ENCODE results near the gene TGFB2. TPM values are rescaled to one million over a fixed set of nuclear protein-coding genes. Genes with fewer than 3 reads are reported as not detected.
A peak's percentile ranks its signal among the peaks of the same experiment; 100 is the strongest.

TGFB2 gene
- total RNA-seq, 1 donor from 2014 or later: 0.44 TPM

- ATAC-seq: no peak
Observed at GRCh38 chr1:218429301-218429700, 84.2 kb downstream of the TGFB2 start.

GRCh38 chr1:218430346-218430745 is 85.2 kb downstream of the TGFB2 start:
- ATAC-seq: no peak

DNA sequence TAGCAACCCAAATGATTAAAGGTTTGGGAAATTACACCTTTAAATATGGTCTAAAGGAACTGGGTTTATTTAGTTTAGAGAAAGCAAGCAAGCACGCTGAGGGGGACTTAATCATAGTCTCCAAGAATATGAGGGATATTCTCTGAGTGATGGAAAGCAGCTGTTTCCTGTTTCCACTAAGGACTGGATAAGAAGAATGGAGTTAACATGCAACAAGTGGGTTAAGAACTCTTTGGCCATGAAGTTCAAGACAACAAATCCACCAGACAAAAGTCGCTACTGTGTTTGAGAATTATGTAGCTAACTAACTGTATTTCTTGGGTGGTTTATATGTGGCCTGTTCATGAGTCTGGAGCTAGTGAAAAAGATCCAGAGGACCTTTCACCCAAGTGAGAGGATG is 85.7 kb downstream of the TGFB2 start:
- no peak for ATAC-seq

DNA sequence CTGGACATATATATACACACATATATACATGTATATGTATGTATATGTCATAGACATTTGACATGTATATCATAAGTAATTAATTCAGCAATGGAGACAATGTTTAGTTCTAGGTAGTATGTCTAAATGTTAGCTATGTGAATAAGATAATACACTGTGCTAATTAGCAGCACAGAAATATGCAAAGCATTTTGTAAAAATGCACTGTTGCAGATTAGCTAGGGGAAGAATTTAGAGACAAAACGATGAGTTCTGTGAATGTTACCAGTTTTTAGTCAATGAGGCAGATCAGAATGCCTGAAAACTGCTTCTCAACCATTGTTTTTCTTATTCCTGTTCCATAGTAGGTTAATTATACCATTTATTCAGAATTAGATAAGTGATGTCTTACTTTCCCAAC is 86.3 kb downstream of the TGFB2 start:
- no peak for ATAC-seq

DNA sequence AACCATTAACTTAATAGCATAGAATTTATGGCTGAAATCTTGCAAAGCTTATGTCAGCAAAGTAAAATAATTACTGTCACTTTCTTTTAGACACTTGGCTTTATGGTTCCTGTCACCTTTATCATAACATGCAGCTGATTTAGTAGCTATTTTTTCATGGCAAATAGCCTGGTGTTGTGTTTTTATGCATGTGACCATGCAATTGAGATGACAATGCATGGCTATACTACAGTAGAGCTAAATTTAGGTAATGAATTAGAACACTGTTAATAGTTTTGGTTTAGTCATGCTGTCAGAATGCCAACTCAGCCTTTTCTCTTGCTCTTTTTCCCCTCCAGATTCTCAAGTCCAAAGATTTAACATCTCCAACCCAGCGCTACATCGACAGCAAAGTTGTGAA is 88.6 kb downstream of the TGFB2 start:
- ATAC-seq: no peak

- no peak for ATAC-seq
Observed at GRCh38 chr1:218435528-218435927, 90.4 kb downstream of the TGFB2 start.

GRCh38 chr1:218436346-218436745 is 91.2 kb downstream of the TGFB2 start:
- ATAC-seq: no peak

DNA sequence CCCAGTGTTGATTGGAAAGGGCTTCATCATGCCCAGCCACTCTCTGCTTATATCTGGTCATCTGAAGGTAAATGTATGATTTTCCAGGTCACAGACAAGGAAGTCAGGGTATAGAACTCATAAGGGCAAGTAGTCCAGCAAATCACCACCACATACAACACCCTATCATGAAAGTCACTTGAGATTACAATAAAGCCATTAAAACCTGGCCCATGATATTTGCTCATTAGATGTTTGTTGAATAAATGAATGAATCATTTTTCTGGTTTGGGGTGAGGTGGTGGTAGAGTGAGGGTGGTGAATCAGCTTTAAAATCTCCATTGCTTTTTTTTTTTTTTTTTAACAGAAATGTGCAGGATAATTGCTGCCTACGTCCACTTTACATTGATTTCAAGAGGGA is 91.9 kb downstream of the TGFB2 start:
- no peak for ATAC-seq

DNA sequence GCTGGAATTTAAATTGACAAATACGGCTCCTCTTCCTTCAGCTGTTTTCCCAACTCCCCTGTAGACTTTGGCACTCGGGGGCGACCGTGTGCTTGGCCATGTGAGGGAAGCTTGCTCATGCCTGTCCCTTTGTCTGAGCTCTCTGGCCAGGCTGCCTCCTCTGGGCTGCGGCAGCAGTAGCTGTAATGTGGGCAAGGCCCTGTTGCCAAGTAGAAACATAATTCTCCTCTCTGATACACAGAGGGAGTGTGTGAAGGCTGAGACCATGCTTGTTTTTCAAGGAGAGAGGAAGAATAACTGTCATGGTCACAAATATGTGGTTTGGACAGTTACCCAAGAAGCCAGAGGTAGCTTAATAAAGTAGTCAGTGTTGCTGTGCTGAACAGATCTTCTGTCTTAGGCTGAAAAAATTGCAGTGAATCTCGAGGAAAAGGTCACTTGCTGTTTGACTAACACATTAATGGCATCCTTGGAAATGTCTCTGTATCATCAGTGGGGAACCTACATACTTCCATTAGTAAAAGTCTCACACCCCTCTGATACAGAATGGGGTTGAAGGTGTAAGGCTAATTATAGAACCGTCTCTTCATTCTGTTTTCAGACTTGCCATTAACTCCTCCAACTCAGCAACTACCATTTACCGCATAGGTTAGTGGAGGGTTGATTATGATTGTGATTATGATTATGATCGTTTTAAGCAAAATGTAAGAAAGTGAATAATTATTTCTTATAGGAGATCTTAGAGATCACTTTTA is 94.6 kb downstream of the TGFB2 start:
- no peak for ATAC-seq

DNA sequence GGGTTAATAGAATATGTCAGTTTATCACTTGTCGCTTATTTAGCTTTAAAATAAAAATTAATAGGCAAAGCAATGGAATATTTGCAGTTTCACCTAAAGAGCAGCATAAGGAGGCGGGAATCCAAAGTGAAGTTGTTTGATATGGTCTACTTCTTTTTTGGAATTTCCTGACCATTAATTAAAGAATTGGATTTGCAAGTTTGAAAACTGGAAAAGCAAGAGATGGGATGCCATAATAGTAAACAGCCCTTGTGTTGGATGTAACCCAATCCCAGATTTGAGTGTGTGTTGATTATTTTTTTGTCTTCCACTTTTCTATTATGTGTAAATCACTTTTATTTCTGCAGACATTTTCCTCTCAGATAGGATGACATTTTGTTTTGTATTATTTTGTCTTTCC is 98.1 kb downstream of the TGFB2 start:
- no peak for ATAC-seq

GRCh38 chr1:218444173-218444572 is 99.0 kb downstream of the TGFB2 start:
- no peak for ATAC-seq

DNA sequence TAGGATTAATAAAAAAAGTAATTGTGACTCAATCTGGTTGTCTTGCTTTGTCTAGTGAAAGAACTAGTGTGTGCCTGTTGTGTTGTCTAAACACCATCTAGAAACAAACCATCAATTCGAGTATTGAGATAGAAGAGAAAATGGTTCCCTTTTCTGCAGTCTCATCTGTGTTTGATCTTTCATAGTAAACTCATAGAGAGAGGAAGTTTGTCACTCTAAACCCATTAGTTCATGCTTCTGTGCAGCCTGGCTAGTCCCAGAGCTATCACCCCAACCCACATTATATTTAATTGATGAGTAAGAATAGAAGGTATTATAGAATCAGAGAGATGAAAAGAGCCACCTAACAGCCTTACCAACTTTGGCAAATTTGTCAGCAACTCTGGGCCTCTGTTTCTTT is 99.5 kb downstream of the TGFB2 start:
- ATAC-seq: no peak

- ATAC-seq: no peak
Observed at GRCh38 chr1:218447010-218447689, 102.0 kb downstream of the TGFB2 start.

DNA sequence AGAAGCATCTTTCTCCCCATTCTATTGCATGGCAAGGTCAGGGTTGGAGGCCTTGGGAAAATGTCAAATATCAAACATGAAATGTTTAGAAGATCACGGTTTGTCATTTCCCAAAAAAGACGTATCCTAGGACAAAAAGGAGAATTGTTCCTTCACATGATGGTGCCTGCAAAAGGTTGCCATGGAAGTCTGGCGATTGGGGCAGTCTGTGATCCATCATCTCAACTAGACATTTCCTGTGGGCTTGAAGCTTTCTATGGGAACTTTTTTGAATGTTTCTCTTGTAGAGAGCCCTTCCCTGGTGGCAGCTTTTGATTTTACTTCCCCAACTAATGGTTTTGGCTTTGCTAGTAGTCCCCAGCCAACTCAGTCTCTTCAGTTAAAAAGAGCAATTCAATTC is 106.3 kb downstream of the TGFB2 start:
- no peak for ATAC-seq

GRCh38 chr1:218454700-218455282 is 109.7 kb downstream of the TGFB2 start:
- ATAC-seq: no peak

- ATAC-seq: no peak
Observed at GRCh38 chr1:218456444-218456843, 111.3 kb downstream of the TGFB2 start.

DNA sequence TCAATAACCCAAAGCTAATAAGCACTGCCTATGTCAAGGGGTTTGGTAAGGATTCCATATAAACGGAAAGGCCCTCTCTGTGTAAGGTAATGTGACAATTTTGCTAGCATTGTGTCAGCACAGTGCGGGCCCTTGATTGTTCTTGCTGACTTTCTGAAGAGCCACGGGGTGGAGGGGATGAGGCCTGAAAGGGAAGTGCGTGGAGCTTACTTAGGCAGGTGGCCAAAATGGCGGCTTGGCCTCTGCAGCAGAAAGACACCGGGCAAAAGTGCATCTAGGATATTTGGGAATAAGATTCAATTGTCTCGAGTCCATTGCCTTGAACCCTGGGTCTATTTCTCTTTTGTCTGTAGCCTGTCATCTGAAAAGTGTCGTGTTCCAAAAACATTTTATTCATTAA is 114.3 kb downstream of the TGFB2 start:
- no peak for ATAC-seq

GRCh38 chr1:218459878-218460711 is 115.0 kb downstream of the TGFB2 start:
- peak; percentile 85 for ATAC-seq

GRCh38 chr1:218461351-218461750 is 116.2 kb downstream of the TGFB2 start:
- no peak for ATAC-seq

- no peak for ATAC-seq
Observed at GRCh38 chr1:218462116-218462515, 117.0 kb downstream of the TGFB2 start.

DNA sequence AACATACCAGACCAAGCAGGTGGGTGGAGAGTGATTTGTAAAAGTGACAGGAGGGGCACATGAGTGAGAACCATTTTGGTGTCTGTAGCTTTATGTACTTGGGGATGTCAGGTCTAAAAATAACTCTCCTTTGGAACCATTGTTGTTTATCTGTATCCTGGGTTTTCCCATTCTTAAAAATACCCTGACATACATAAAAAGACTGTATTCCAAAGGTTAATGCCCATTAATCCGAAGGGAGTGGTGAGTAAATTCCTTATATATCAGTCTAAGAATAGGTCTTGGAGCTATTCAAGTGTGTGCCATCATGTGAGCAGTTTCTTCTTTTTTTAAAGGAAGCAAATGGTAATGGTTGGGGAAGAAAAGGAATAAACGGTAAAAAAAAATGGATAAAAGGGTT is 117.5 kb downstream of the TGFB2 start:
- ATAC-seq: no peak

DNA sequence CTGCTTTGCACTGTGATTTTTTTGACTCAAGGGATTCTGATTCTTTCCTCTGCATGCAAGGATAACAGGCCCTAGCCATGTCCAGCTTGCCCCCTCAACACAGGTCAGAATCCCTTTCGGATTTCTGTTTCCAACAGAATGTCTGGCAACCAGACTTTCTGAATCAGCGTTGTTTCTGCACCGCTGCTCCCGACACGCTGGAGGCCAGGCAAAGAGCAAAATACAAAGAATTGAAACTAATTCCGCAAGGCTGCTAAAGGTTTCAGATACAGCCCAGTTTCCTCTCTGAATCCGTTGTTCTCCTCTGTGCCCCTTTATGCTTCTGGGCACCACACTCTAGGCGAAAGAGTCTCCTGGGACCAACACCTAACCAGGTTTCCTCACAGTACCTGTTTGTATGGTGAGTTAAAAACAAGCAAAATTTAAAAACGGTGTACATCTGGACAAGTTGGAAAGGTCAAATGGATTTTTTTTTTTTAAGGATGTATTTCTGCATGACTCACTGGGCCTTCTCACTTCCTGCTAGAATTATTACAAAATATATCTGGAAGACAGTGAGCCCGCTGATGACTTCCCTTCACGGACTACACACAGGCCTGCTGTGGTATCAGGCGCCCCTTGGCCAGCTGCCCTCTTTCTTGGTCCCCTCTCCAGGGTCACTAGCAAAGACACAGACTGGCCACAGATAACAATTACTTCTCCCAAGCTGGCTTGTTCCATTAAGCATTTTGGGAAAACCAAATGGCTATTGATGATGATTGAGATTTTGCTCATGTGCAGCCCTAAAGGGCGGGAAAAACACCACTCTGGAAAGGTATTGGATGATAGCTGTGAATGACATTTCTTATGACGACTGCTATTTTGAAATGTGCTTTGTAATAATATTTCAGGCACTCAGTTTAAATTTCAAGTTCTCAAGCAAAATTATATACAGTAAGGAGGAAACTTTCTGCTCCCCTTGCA is 118.3 kb downstream of the TGFB2 start:
- ATAC-seq: peak; percentile 38
